ENCODE results near the gene WNK3.

WNK3 gene

GRCh38 chrX:54237014-54237413 lies 120.8 kb downstream of the WNK3 start:
- no peak for DNase-seq

GRCh38 chrX:54230435-54231148 lies 127.3 kb downstream of the WNK3 start:
- no peak for DNase-seq

- DNase-seq = no peak
Measured at GRCh38 chrX:54223581-54223980, 134.3 kb downstream of the WNK3 start.

GRCh38 chrX:54213603-54214002 lies 144.2 kb downstream of the WNK3 start:
- DNase-seq = no peak

- DNase-seq = no peak
Measured at GRCh38 chrX:54208531-54208930, 149.3 kb downstream of the WNK3 start.

- DNase-seq = no peak
Measured at GRCh38 chrX:54198262-54198661, 159.6 kb downstream of the WNK3 start.

GRCh38 chrX:54194982-54195588 lies 162.8 kb downstream of the WNK3 start:
- DNase-seq = no peak

- no peak for DNase-seq
Measured at GRCh38 chrX:54193085-54193821, 164.6 kb downstream of the WNK3 start.

- no peak for DNase-seq
Measured at GRCh38 chrX:54184474-54184873, 173.4 kb downstream of the WNK3 start.

GRCh38 chrX:54182864-54183613 lies 174.8 kb downstream of the WNK3 start, which contains the start of gene FAM120C:
FAM120C (minus strand) TSS chrX:54183254; CDS start chrX:54183198, 56 bp downstream.
- peak; percentile 90 for DNase-seq

- peak; percentile 49 for DNase-seq
Measured at GRCh38 chrX:54182194-54182863, 175.5 kb downstream of the WNK3 start.

- peak; percentile 56 for DNase-seq
Measured at GRCh38 chrX:54181202-54181953, 176.5 kb downstream of the WNK3 start.

GRCh38 chrX:54180403-54180802 lies 177.4 kb downstream of the WNK3 start:
- no peak for DNase-seq

GRCh38 chrX:54178100-54178940 lies 179.5 kb downstream of the WNK3 start:
- no peak for DNase-seq

GRCh38 chrX:54177306-54177705 lies 180.5 kb downstream of the WNK3 start:
- no peak for DNase-seq

GRCh38 chrX:54173791-54174190 lies 184.1 kb downstream of the WNK3 start:
- DNase-seq = no peak

- DNase-seq = no peak
Measured at GRCh38 chrX:54172455-54172854, 185.4 kb downstream of the WNK3 start.

- no peak for DNase-seq
Measured at GRCh38 chrX:54171527-54172250, 186.2 kb downstream of the WNK3 start.

GRCh38 chrX:54171091-54171490 lies 186.8 kb downstream of the WNK3 start:
- no peak for DNase-seq

GRCh38 chrX:54166915-54167314 lies 190.9 kb downstream of the WNK3 start:
- DNase-seq = no peak
